ENCODE data around the gene RNF19B.

GRCh38 chr1:32927441-32927840, 37.2 kb downstream of the RNF19B start:
- TF ChIP-seq RAD21 (IDR thresholded peaks at IDR 0.05; ENCODE audit: low read depth): no peak
- no peak for TF ChIP-seq EP300 (IDR thresholded peaks at IDR 0.05; ENCODE audit: borderline replicate concordance)
- TF ChIP-seq NFIC (IDR thresholded peaks at IDR 0.05): no peak
- no peak for TF ChIP-seq MAX (IDR thresholded peaks at IDR 0.05)
- no peak for TF ChIP-seq YY1 (IDR thresholded peaks at IDR 0.05; ENCODE audit: low read depth)
- no peak for TF ChIP-seq REST (IDR thresholded peaks at IDR 0.05; ENCODE audit: low read depth)
- no peak for TF ChIP-seq TEAD4 (IDR thresholded peaks at IDR 0.05)
- TF ChIP-seq TAF1 (IDR thresholded peaks at IDR 0.05; ENCODE audit: low read depth): no peak
- no peak for TF ChIP-seq EGR1 (IDR thresholded peaks at IDR 0.05)
- no peak for TF ChIP-seq USF1 (IDR thresholded peaks at IDR 0.05)
- no peak for TF ChIP-seq TCF12 (IDR thresholded peaks at IDR 0.05; ENCODE audit: low read depth)
- TF ChIP-seq CREB1 (IDR thresholded peaks at IDR 0.05; ENCODE audit: low read depth): no peak
